Activated naive CD8-positive, alpha-beta T cell treated with anti-CD3 and anti-CD28 coated beads for 36 hours (primary cell): ENCODE results near the gene PRPS2. TPM values are rescaled to one million over a fixed set of nuclear protein-coding genes. Genes with fewer than 3 reads are reported as not detected.

ENCODE experiments used
- DNase-seq: peaks from one replicate; pipeline ENCODE4 v3.0.0; 2021
- H3K27ac Mint-ChIP-seq: one replicate; pipeline ENCODE4 v1.8.0; 2022; ENCODE audit warnings: mild to moderate bottlenecking, moderate library complexity, mixed read lengths
- H3K27me3 Mint-ChIP-seq: one replicate; pipeline ENCODE4 v1.8.0; 2022; ENCODE audit warnings: mild to moderate bottlenecking, mixed read lengths
- H3K36me3 Mint-ChIP-seq: one replicate; pipeline ENCODE4 v1.8.0; 2021; ENCODE audit warnings: mild to moderate bottlenecking, mixed read lengths
- H3K4me1 Mint-ChIP-seq: one replicate; pipeline ENCODE4 v1.8.0; 2021; ENCODE audit warnings: mixed read lengths
- H3K4me3 Mint-ChIP-seq: one replicate; pipeline ENCODE4 v1.8.0; 2022; ENCODE audit warnings: mild to moderate bottlenecking, moderate library complexity, mixed read lengths
- H3K9me3 Mint-ChIP-seq: one replicate; pipeline ENCODE4 v1.8.0; 2022; ENCODE audit warnings: mixed read lengths
- total RNA-seq, 2 experiments: library from RNA; stranded (reverse); gene quantifications; one replicate each; pipeline ENCODE4 v1.2.3, GENCODE V29; 2021

PRPS2 gene
- 100 to 1,000 TPM; 119 to 123 TPM for total RNA-seq

DNA sequence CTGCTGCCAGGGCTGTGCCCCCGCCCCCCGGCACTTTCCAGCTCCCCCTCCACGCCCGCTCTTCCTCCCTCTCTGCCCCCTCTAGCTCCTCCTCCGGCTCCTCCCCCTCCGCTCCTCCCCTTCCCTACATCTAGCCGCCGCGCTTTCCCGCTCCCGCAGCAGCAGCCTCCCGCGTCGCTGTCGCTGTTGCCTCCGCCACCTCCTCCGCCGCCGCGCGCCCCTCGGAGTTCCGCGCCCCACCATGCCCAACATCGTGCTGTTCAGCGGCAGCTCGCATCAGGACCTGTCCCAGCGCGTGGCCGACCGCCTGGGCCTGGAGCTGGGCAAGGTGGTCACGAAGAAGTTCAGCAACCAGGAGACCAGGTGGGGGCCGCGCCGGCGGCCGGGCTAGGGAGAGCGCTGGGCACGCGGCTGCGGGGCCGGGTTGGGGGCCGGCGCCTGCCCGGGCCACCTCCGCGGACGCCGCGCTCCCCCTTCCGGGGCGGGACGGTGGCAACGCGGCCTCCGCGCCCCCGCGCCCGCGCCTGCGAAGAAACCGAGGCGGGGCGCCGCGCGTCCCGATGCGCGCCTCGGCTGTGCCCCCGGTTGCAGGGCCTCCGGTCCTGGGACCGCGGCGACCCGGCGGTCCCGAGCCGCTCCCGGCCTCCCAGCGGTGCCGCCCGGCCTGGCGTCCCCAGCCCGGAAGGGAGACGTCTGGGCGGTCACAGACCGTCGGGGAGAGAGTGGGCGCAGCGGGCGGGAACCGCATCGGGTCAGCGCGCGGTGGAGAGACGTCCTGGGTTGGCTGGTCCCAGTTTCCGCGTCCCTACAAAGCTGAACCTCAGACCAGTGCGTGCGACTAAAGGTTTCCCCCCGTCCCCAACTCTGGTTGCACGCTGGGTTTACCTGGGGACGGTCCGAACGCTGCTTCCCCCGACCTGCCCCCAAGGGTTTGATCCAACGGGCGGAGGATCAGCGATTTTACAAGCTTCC lies at the start of gene PRPS2:
Gene PRPS2, plus strand, starts transcription at position 156 of the 972 bp plus-strand sequence. Its CDS starts 86 bp downstream, at position 242.
- H3K4me1 Mint-ChIP-seq, result peaks cover 24% of the 10 kb centered on the region
- peak; percentile 72 for DNase-seq
- no peaks in the 10 kb centered on the region for H3K27me3 Mint-ChIP-seq
- peak within 1 kb of the TSS; percentile 85 for H3K4me3 Mint-ChIP-seq
- peaks cover 37% of the 10 kb centered on the region for H3K36me3 Mint-ChIP-seq
- H3K9me3 Mint-ChIP-seq, result no peaks in the 10 kb centered on the region
- peak within 1 kb of the TSS; percentile 82 for H3K27ac Mint-ChIP-seq

DNA sequence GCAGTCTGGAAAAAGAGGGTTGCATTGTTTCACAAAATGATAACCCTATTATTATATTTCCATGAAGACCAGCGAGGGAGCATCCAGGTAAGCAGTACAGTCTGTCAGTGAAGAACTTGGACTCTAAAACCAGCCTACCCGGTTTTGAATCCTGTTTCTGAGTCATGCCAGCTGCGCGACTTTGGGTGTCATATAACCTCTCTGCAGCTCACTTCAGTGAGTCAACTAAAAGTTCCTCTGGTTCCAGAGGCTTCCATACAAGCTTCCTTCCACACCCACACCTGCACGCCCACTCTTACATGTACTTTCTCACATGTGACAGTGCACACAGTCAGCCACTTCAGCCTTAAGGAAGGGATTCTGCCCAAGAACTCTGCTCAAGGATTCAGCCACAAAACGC lies 49.8 kb upstream of the PRPS2 start:
- DNase-seq, result no peak
- H3K36me3 Mint-ChIP-seq, result no peaks in the 10 kb centered on the region
- H3K4me3 Mint-ChIP-seq, result no peak overlapping the region
- no peak overlapping the region for H3K27ac Mint-ChIP-seq
- H3K4me1 Mint-ChIP-seq, result no peaks in the 10 kb centered on the region
- no peaks in the 10 kb centered on the region for H3K9me3 Mint-ChIP-seq
- peaks cover 2% of the 10 kb centered on the region for H3K27me3 Mint-ChIP-seq

DNA sequence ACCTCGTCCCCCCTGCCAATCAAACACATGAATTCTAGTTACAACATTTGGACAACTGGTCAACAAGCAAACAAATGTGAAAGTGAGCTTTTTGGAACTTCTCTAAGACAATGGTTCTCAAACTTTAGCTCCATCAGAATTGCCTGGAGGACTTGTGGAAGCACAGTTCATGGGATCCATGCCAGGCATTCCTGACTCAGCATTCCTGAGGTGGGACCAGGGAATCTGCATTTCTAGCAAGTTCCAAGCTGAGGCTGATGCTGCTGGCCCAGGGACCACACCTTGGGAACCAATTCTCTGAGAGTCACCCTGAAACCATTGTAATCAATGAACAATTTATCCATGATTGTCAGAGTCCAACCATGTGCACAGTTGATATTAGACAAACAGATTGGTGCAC lies 43.8 kb upstream of the PRPS2 start:
- Mint-ChIP-seq H3K36me3 (no peaks in the 10 kb centered on the region), H3K9me3 (no peaks in the 10 kb centered on the region), H3K4me1 (no peaks in the 10 kb centered on the region), H3K4me3 (no peak overlapping the region), H3K27me3 (no peaks in the 10 kb centered on the region), H3K27ac (no peak overlapping the region)
- DNase-seq, result no peak

DNA sequence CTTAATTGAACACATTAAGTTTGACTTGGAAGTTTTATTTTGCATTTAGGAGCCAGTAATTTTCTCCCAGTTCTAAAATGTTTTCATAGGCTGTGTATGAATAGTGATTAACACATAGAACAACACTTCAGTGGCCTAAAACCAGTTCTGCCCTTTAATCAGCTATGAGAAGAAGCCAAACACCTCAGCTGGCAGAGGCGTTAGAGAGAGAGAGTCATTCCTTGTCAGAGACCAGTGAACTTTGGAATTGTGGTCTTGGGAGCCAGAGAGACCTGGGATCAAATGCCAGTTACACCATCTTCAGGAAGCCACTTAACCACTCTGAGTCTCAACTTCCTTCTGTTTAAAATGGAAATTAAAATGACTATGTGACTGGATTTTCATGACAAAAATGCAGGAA lies 39.3 kb upstream of the PRPS2 start:
- H3K27ac Mint-ChIP-seq, result no peak overlapping the region
- no peaks in the 10 kb centered on the region for H3K36me3 Mint-ChIP-seq
- no peaks in the 10 kb centered on the region for H3K4me1 Mint-ChIP-seq
- no peaks in the 10 kb centered on the region for H3K9me3 Mint-ChIP-seq
- no peak overlapping the region for H3K4me3 Mint-ChIP-seq
- no peak for DNase-seq
- H3K27me3 Mint-ChIP-seq, result peaks cover 2% of the 10 kb centered on the region

DNA sequence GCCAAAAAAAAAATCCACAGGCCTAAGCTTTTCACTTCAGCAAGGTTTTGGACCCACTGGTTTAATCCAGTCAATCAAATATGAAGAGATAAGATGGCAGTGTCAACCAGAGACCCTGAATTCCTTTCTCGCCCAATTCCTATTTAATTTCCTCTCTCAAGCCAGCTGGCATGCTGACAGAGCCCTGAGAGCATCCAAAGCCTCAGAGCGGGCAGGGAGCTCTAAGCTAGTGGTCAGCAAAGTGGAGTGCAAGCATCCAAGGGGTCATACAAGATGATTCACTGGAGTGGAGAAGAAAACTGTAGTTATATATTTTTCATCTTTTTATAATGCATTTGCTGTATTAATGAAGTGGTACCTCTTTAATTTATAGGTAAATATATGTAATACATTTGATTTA lies 37.8 kb upstream of the PRPS2 start:
- no peaks in the 10 kb centered on the region for H3K9me3 Mint-ChIP-seq
- no peaks in the 10 kb centered on the region for H3K36me3 Mint-ChIP-seq
- no peak overlapping the region for H3K27ac Mint-ChIP-seq
- H3K4me3 Mint-ChIP-seq, result no peak overlapping the region
- H3K4me1 Mint-ChIP-seq, result no peaks in the 10 kb centered on the region
- DNase-seq, result no peak
- H3K27me3 Mint-ChIP-seq, result peaks cover 9% of the 10 kb centered on the region

DNA sequence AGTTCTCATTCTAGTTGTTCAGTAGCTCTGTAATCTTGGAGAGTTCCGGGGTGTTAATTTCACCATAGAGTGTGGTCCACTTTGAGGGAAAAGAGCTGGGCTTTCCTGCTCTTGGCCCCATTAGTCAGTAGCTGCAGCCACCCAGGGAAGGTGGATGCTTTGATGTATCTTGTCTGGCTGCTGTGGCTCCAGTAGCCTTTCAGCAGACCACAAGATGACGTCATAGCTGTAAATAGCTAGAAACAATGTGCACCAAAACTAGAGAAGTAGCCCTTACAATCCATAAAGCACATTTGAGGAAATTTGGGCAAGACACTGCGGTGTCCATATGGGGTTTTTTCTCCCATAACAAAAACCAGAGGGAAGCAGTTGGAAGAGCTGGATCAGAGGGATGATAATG lies 32.9 kb upstream of the PRPS2 start:
- no peak overlapping the region for H3K27ac Mint-ChIP-seq
- no peak overlapping the region for H3K4me3 Mint-ChIP-seq
- DNase-seq, result no peak
- no peaks in the 10 kb centered on the region for H3K36me3 Mint-ChIP-seq
- peaks cover 13% of the 10 kb centered on the region for H3K27me3 Mint-ChIP-seq
- H3K9me3 Mint-ChIP-seq, result no peaks in the 10 kb centered on the region
- H3K4me1 Mint-ChIP-seq, result no peaks in the 10 kb centered on the region

DNA sequence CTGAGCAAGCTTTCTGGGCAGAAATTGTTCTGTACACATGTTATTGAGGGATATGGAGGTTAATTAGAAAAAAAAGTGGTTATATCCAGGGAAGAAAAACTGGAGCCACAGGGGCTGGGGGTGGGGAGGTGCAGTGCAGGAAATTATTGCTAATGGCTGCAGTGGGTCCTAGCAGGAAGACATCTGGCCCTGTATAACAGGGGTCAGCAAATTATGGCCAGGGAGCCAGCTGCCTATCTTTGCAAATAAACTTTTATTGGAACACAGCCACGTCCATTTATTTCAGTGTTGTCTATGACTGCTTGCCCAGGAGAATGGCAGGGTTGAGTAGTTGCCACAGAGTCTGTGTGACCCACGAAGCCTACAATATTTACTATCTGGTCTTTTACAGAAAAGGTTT lies 23.4 kb upstream of the PRPS2 start:
- no peak overlapping the region for H3K4me3 Mint-ChIP-seq
- H3K27me3 Mint-ChIP-seq, result peaks cover 15% of the 10 kb centered on the region
- DNase-seq, result no peak
- H3K4me1 Mint-ChIP-seq, result peaks cover 4% of the 10 kb centered on the region
- no peaks in the 10 kb centered on the region for H3K9me3 Mint-ChIP-seq
- H3K27ac Mint-ChIP-seq, result no peak overlapping the region
- no peaks in the 10 kb centered on the region for H3K36me3 Mint-ChIP-seq

DNA sequence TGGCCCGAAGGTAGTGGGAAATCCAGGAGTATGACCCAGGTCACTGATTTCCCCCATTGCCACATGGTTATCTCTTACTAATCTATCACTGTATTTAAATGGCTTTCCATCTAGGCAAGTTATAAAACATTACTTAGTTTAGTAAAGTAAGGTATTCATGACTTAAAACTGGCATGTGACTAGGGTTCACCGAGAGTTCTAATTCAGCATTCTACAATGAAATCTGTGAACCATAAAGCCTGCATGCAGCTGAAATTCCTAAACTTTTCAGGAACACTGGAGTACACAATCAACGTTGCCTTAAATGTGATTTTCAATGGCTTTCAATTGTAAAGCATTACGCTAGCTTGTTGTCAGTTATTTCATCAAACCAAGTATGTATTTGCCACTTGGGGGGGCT lies 22.7 kb upstream of the PRPS2 start:
- Mint-ChIP-seq H3K4me3 (no peak overlapping the region), H3K36me3 (no peaks in the 10 kb centered on the region), H3K27me3 (peaks cover 18% of the 10 kb centered on the region), H3K27ac (no peak overlapping the region), H3K9me3 (no peaks in the 10 kb centered on the region), H3K4me1 (peaks cover 4% of the 10 kb centered on the region)
- no peak for DNase-seq

DNA sequence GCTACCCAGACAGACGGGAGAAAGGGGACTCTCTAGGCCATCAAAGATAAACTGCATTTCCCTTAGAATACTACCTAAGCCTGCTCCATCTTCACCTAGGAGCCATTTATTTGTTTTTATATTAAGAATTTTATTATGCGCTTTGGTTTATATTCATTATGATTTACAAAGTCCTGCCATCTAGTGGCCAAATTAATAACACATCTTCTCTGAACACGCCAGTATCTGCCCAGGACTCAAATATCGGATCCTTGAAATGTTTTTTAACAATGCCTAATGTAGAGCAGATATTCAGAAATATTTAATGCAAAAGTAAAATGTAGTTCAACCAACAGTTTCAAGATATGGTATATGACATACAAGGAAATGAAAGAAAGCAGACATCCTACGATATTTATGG lies 20.8 kb upstream of the PRPS2 start:
- Mint-ChIP-seq H3K27ac (no peak overlapping the region), H3K4me3 (no peak overlapping the region), H3K36me3 (no peaks in the 10 kb centered on the region), H3K9me3 (no peaks in the 10 kb centered on the region), H3K27me3 (peaks cover 18% of the 10 kb centered on the region), H3K4me1 (peaks cover 4% of the 10 kb centered on the region)
- no peak for DNase-seq

DNA sequence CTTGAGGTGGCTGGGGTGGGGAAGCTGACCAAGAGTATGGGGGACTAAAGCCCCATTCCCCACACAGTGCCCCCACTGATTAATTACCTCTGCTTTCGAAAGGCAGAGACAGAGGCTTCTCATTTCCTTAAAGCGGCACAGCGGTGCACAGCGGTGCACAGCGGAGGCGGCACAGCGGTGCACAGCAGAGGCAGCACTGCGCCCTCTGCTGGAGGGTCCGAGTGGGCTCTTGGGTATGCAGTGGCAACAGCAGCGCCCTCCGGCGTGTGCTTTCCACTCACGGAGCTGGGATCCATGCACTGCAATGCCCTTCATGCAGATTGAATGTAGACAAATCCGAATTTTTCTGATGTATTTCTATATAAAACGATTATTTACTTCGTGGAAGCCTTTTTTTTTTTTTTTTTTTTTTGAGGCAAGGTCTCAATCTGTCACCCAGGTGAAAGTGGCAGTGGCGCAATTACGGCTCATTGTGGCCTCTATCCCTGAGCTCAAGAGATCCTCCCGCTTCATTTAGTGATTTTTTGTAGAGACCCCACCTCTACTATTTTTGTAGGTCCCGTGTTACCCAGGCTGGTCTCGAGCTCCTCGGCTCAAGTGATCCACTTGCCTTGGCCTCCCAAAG lies 19.7 kb upstream of the PRPS2 start:
- Mint-ChIP-seq H3K36me3 (no peaks in the 10 kb centered on the region), H3K9me3 (no peaks in the 10 kb centered on the region), H3K4me3 (no peak overlapping the region), H3K4me1 (peaks cover 4% of the 10 kb centered on the region), H3K27me3 (peaks cover 18% of the 10 kb centered on the region), H3K27ac (no peak overlapping the region)
- peak; percentile 75 for DNase-seq

DNA sequence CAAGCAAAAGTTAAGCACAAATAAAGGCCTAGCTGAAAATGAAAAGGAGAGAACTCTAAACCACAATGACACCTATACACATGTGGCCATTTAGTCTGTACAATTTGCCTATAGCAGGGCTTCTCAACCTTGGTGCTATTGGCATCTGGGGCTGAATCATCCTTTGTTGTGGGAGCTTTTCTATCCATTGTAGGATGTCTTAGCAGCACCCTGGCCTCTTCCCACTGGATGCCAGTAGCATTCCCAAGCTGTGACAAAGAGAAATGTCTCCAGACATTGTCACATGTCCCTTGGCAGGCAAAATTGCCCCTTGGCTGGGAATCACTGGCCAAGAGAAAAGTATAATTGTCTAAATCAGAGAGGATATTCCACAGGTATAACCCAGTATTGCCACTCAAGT lies 13.5 kb upstream of the PRPS2 start:
- Mint-ChIP-seq H3K4me3 (no peak overlapping the region), H3K4me1 (no peaks in the 10 kb centered on the region), H3K27ac (no peak overlapping the region), H3K27me3 (peaks cover 3% of the 10 kb centered on the region), H3K9me3 (no peaks in the 10 kb centered on the region), H3K36me3 (no peaks in the 10 kb centered on the region)
- DNase-seq, result no peak

DNA sequence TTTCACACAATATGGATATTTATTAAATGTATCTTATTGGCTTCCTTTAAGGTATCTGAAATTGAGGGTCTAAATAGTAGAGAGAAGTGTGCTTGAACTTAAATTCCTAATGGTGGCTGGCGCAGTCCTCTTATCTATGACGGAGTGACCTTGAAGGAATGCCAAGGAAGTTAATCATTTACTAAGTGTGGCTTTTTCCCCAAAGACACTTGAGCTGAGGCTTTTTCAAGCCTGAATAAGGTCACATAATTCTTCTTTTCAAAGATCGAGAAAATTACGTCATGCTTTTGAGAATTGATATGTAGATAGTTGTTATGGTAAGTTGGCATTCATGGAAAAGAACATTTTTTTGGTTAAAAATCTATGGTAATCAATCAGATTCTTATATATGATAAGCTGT lies 11.7 kb upstream of the PRPS2 start:
- H3K9me3 Mint-ChIP-seq, result no peaks in the 10 kb centered on the region
- H3K27me3 Mint-ChIP-seq, result no peaks in the 10 kb centered on the region
- H3K4me3 Mint-ChIP-seq, result no peak overlapping the region
- H3K4me1 Mint-ChIP-seq, result no peaks in the 10 kb centered on the region
- no peak for DNase-seq
- H3K27ac Mint-ChIP-seq, result no peak overlapping the region
- H3K36me3 Mint-ChIP-seq, result no peaks in the 10 kb centered on the region

DNA sequence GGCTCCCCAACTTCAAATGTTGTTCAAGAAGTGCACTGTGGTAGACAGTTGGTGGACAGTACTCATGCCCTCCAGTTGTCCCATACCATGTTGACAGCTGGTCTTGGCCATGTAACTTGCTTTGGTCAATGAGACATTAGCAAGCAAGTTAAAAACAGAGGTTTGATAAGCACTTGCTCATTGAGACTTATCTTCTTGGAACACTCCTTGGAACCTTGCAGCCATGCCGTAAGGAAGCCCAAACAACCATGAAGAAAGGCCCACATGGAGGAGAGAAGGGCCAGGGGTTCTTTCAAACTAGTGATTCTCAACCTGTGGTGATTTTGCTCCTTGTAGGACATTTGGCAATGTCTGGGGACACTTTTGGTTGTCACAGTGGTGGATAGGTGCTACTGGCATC lies 2.6 kb upstream of the PRPS2 start:
- no peak for DNase-seq
- peaks cover 16% of the 10 kb centered on the region for H3K4me1 Mint-ChIP-seq
- H3K36me3 Mint-ChIP-seq, result peaks cover 14% of the 10 kb centered on the region
- no peak overlapping the region for H3K4me3 Mint-ChIP-seq
- H3K27ac Mint-ChIP-seq, result no peak overlapping the region
- no peaks in the 10 kb centered on the region for H3K9me3 Mint-ChIP-seq
- H3K27me3 Mint-ChIP-seq, result no peaks in the 10 kb centered on the region

DNA sequence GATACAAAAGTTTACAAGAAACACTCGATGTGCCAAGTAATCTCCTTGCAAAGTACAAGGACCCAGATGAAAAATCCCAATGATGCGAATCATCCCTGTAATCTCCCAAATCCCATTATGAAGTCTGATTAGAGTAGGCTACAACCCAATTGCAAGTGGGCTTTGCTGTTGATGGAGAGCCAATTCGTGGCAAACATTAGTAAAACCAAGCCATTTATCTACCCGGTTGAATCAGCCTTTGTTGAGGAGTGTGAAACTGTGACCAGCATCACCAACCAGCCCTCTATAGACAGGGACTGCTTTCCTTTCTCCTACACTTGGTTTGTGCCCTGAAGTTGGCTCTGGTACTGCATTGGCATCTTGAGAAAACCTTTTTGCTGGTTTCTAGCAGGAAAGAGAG lies 1.2 kb upstream of the PRPS2 start:
- H3K4me3 Mint-ChIP-seq, result peak overlapping the region; percentile 82
- H3K27ac Mint-ChIP-seq, result no peak overlapping the region
- H3K27me3 Mint-ChIP-seq, result no peaks in the 10 kb centered on the region

DNA sequence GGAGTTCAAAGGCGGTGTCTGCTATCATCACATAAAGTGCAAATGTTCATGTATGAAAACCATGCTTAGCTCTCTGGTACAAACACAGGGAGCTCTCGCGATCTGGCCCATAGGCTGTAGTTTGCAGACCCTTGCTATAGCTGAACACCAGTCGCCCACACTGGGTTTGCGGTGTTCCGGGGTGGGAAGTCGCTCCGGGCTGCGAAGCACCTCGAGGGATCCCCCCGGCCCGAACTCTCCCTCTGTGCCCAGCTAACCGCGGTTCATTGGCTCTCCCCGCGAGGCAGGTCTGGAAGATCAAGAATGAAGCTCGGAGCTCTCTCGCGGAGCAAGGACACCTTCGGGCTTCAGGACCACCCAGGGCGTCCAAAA lies 341 bp upstream of the PRPS2 start:
- no peaks in the 10 kb centered on the region for H3K9me3 Mint-ChIP-seq
- H3K27ac Mint-ChIP-seq, result peak overlapping the region; percentile 80
- peaks cover 24% of the 10 kb centered on the region for H3K4me1 Mint-ChIP-seq
- H3K27me3 Mint-ChIP-seq, result no peaks in the 10 kb centered on the region
- peaks cover 34% of the 10 kb centered on the region for H3K36me3 Mint-ChIP-seq
- peak overlapping the region; percentile 82 for H3K4me3 Mint-ChIP-seq
- DNase-seq, result no peak

More for the DNA sequence above, 1.2 kb upstream of the PRPS2 start:
- Mint-ChIP-seq H3K4me1 (peaks cover 18% of the 10 kb centered on the region), H3K36me3 (peaks cover 26% of the 10 kb centered on the region), H3K9me3 (no peaks in the 10 kb centered on the region)
- DNase-seq, result no peak

DNA sequence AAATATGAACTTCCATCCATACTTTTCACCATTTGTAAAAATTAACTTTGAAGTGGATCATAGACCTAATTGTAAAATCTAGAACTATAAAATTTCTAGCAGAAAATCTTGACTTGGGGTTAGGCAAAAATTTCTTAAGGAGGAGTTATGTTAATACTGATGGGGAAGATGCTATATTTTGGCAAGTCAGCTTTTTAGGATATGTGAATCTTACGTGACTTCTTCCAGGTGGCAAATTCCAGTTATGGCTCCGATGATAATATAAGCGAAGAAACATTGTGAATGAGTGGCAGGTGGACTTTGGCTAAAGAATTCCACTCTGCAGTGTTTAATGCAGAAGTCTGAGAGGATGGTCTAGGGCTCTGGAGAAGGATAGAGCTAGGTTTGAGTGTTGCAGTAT lies 1.5 kb downstream of the PRPS2 start:
- H3K36me3 Mint-ChIP-seq, result peaks cover 37% of the 10 kb centered on the region
- H3K4me3 Mint-ChIP-seq, result peak overlapping the region; percentile 85
- no peaks in the 10 kb centered on the region for H3K27me3 Mint-ChIP-seq
- H3K4me1 Mint-ChIP-seq, result peaks cover 24% of the 10 kb centered on the region
- H3K27ac Mint-ChIP-seq, result peak overlapping the region; percentile 82
- no peak for DNase-seq
- no peaks in the 10 kb centered on the region for H3K9me3 Mint-ChIP-seq
